HL-60 (cell line): ENCODE results near the gene PSG1.
"Not testable (repeated sequence)": the region's sequence is repeated elsewhere in the genome, so short reads cannot be mapped to it uniquely, and the experiment has no call there.

ENCODE experiments used
- CTCF ChIP-seq: IDR thresholded peaks from one replicate; pipeline ENCODE4 v1.5.1; 2011; ENCODE audit warnings: low read length, control low read depth, inconsistent platforms; ENCODE audit not compliant: insufficient read depth
- POLR2AphosphoS5 ChIP-seq: IDR thresholded peaks from 2 replicates; pipeline ENCODE4 v1.6.1; 2012; ENCODE audit warnings: low read depth
- REST ChIP-seq: IDR thresholded peaks from 2 replicates; pipeline ENCODE4 v1.6.1; 2012; ENCODE audit warnings: low read depth; ENCODE audit not compliant: insufficient replicate concordance
- SPI1 ChIP-seq: IDR thresholded peaks from 2 replicates; pipeline ENCODE4 v1.6.1; 2012; ENCODE audit warnings: low read depth, mild to moderate bottlenecking, borderline replicate concordance

DNA sequence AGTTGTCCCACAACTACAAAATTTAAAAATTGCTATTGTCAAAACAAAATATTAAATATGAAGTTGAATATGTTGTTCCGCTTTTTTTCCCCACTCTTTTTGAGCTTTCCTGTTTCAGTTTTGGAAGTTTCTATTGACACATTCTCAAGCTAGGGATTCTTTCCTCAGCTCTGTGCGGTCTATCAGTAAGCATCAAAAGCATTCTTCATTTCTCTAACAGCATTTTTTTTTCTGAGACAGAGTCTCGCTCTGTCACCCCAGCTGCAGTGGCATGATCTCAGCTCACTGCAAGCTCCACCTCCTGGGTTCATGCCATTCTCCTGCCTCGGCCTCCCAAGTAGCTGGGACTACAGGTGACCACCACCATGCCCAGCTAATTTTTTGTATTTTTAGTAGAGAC, 33.4 kb upstream of the PSG1 start:
- not testable (repeated sequence) for TF ChIP-seq REST, CTCF, POLR2AphosphoS5, SPI1
